ENCODE data around the gene CSMD2. TPM values are rescaled to one million over a fixed set of nuclear protein-coding genes. Genes with fewer than 3 reads are reported as not detected.

Gene CSMD2
- total and polyA plus RNA-seq, 2 donors from 2014 or later = 0.47 TPM; not detected in 1

DNA sequence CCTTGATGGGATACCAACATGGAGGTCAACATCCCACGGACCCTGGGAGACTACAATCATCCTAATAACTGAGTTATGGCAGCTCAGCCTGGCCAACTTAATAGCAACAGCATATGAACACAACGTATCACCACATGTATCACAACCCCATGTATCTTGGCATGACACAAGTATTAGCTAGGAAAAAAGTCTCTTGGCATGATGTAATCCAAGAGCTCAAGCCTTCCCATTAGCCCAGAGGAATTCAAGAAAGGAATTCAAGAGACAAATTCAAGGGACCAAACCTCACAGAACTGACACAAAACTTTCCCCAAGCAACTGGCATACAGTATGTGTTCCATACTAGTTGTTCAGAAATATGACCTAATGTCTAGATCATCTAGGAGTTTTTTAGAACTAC lies 402.1 kb downstream of the CSMD2 start:
- no peak overlapping the region for H3K27ac ChIP-seq (ENCODE audit: low read depth in 2 of 2, low read length in 2 of 2)
- no peak overlapping the region for H3K4me3 ChIP-seq (ENCODE audit: low read length in 3 of 3)
- no peak overlapping the region for H3K9ac ChIP-seq (ENCODE audit: low read length in 3 of 3)
- H3K36me3 ChIP-seq (ENCODE audit: control insufficient read depth in 2 of 3, insufficient read depth in 3 of 3, low read length in 3 of 3) = no peaks in the 10 kb centered on the region
- H3K27me3 ChIP-seq (ENCODE audit: control insufficient read depth, insufficient read depth, low read length) = no peaks in the 10 kb centered on the region
- H3K4me1 ChIP-seq (ENCODE audit: control insufficient read depth in 2 of 3, insufficient read depth in 2 of 3, low read depth in 1 of 3, low read length in 3 of 3) = peaks cover 0 to 2% (median 0%) of the 10 kb centered on the region in 3 donors
- TF ChIP-seq, protein P1, sequence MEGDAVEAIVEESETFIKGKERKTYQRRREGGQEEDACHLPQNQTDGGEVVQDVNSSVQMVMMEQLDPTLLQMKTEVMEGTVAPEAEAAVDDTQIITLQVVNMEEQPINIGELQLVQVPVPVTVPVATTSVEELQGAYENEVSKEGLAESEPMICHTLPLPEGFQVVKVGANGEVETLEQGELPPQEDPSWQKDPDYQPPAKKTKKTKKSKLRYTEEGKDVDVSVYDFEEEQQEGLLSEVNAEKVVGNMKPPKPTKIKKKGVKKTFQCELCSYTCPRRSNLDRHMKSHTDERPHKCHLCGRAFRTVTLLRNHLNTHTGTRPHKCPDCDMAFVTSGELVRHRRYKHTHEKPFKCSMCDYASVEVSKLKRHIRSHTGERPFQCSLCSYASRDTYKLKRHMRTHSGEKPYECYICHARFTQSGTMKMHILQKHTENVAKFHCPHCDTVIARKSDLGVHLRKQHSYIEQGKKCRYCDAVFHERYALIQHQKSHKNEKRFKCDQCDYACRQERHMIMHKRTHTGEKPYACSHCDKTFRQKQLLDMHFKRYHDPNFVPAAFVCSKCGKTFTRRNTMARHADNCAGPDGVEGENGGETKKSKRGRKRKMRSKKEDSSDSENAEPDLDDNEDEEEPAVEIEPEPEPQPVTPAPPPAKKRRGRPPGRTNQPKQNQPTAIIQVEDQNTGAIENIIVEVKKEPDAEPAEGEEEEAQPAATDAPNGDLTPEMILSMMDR (IDR thresholded peaks at IDR 0.05; ENCODE audit: borderline replicate concordance, extremely low read depth, insufficient read depth) = no peak
- intact Hi-C loops (cut with DNase I) = no loop called here
- FAIRE-seq = no peak
- no peak for DNase-seq
- H3K9me3 ChIP-seq (ENCODE audit: control insufficient read depth in 2 of 3, insufficient read depth in 1 of 3, low read length in 3 of 3) = no peaks in the 10 kb centered on the region

DNA sequence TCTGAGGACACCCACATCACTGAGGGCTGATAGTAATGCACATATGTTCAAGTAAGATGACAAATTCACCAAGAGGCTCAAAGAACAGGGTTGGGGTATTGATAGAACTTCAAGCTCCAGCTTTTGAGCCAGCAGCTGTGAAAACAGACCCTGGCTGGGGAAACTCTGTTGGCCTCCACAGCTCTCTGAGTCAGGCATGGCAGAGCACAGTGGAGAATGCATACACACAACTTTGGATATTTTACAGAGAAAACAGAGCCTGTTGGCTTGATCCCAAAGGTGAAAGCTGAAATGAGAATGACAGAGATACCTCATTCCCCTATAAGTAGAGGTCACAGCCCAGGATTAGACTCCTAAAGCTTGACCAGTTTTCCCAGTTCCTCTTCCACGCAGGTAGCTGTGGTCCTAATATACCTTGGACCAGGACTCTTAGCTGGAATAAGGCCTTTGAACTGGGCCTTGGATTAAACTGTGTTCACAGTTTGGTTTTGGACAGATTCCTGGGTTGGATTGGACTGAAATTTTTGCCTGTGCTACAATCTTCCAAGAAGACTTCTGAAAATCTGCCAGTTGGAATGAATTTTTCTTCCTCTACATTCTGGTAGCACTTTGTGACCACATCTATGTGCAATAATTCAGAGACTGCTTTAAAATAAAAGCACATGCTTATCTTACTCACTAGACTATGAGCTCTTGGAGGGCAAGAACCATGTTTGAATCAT lies 402.8 kb downstream of the CSMD2 start:
- no peaks in the 10 kb centered on the region for H3K9me3 ChIP-seq (ENCODE audit: control insufficient read depth in 2 of 3, insufficient read depth in 1 of 3, low read length in 3 of 3)
- H3K9ac ChIP-seq (ENCODE audit: low read length in 3 of 3) = no peak overlapping the region
- H3K4me1 ChIP-seq (ENCODE audit: control insufficient read depth in 2 of 3, insufficient read depth in 2 of 3, low read depth in 1 of 3, low read length in 3 of 3) = peaks cover 0 to 2% (median 0%) of the 10 kb centered on the region in 3 donors
- intact Hi-C loops (cut with DNase I) = no loop called here
- TF ChIP-seq, protein P1 (IDR thresholded peaks at IDR 0.05; ENCODE audit: borderline replicate concordance, extremely low read depth, insufficient read depth) = no peak
- no peak overlapping the region for H3K27ac ChIP-seq (ENCODE audit: low read depth in 2 of 2, low read length in 2 of 2)
- H3K36me3 ChIP-seq (ENCODE audit: control insufficient read depth in 2 of 3, insufficient read depth in 3 of 3, low read length in 3 of 3) = no peaks in the 10 kb centered on the region
- no peaks in the 10 kb centered on the region for H3K27me3 ChIP-seq (ENCODE audit: control insufficient read depth, insufficient read depth, low read length)
- DNase-seq (no peak), FAIRE-seq (no peak)
- no peak overlapping the region for H3K4me3 ChIP-seq (ENCODE audit: low read length in 3 of 3)

DNA sequence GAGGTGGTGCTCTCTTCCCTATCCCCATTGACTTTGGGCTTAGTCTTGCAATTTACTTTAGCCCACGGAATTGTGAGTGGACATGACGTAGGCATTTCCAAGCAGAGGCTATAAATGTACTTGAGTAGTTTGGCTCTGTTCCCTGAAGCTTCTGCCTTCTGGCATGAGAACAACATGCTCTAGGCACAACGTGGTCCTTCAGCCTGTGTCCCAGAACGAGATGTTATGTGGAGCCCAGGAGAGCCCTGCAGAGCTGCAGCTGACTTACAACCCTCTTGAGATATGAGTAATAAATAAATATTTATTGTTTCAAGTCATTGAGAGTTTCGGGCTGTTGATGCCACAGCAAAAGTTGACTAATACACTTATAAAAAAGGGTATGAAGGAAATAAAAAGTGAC lies 406.3 kb downstream of the CSMD2 start:
- intact Hi-C loops (cut with DNase I) = no loop called here
- Histone ChIP-seq H3K9ac (ENCODE audit: low read length in 3 of 3) (no peak overlapping the region), H3K27me3 (ENCODE audit: control insufficient read depth, insufficient read depth, low read length) (no peaks in the 10 kb centered on the region), H3K9me3 (ENCODE audit: control insufficient read depth in 2 of 3, insufficient read depth in 1 of 3, low read length in 3 of 3) (no peaks in the 10 kb centered on the region), H3K36me3 (ENCODE audit: control insufficient read depth in 2 of 3, insufficient read depth in 3 of 3, low read length in 3 of 3) (no peaks in the 10 kb centered on the region), H3K4me1 (ENCODE audit: control insufficient read depth in 2 of 3, insufficient read depth in 2 of 3, low read depth in 1 of 3, low read length in 3 of 3) (peaks cover 0 to 2% (median 0%) of the 10 kb centered on the region in 3 donors), H3K27ac (ENCODE audit: low read depth in 2 of 2, low read length in 2 of 2) (no peak overlapping the region), H3K4me3 (ENCODE audit: low read length in 3 of 3) (no peak overlapping the region)
- DNase-seq (peak in 1 of 5 donors; percentile 85), FAIRE-seq (no peak)
- TF ChIP-seq, protein P1 (IDR thresholded peaks at IDR 0.05; ENCODE audit: borderline replicate concordance, extremely low read depth, insufficient read depth) = no peak

All from kidney (tissue), 14 donors.